Measurements from ENCODE around the gene GPRASP3.

GPRASP3 gene

DNA sequence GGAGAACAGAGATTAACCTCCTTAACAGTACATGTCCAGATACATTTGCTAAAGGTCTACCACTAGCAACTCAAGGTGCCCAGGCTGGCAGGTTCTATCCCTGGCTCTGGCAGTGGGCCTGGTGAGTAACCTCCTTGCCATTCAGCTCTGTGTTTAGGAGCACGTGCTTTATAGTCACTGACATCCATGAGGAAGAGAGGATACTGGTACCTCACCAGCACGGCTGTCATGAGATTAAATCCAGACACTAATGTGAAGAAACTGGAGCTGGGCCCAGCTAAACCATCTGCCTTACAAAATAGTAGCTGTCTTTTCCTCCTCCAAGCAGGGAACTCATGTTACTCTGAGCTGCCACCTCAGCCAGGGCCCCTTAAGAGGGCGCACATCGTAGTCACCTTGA lies 45.3 kb downstream of the GPRASP3 start:
- no peak for DNase-seq

DNA sequence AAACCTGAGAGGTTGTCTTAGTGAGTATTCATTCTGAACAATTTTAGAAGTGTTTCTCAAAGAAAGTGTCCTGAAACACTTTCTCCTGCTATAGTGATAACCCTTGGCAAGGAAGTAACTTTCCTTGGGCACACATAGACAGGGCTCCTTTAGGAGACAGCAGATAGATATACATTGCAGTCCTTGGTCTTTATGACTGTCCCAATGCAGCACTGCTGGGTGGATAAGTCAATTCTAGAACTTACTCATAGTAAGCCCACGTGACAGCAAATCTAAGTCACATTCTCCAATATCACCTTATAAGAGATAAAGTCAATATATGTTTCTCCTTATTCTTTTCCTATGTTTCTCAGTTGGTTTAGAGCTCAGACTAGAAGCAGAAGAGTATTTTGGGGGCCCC lies 46.7 kb downstream of the GPRASP3 start:
- no peak for DNase-seq

DNA sequence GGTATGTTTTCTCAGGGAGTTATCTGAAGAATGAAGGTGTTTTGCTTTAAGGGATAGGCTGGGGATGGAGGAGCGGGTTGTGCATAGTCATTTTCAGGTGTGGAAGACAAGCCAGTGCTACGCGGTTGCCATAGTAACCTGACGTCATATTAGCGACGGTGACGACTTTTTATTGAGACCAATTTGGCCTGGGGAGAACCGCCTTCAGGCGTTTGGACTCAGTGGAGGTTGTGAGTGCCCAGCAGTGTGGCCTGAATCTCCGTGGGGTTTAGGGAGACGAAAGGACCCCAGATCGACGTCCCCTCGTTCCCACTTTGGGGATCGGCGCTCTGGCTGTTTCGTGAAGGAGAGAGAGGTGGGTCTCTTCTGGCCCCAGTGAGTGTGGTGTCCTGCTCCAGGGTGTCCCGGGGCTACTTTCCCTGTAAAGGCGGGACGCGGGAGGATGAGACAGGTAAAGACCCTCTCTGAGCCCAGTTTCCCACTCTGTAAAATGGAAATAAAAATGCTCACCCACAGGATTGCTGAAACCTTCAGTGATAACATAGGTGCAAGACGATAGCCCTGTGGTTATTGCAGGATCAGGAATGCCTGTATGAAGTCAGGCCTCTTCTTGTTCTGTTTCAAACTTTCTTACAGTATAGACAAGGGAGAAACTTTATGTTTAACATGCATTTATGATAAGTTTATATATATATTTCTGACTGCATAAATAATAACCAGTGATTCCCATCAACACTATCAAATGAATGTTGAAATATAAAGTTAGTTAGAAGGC lies 48.6 kb downstream of the GPRASP3 start:
- DNase-seq, result peak; percentile 69

Measured in effector CD4-positive, alpha-beta T cell (primary cell).